HCT116 (cell line): ENCODE results near the gene TLR8. TPM values are rescaled to one million over a fixed set of nuclear protein-coding genes. Genes with fewer than 3 reads are reported as not detected.

Source experiments
- ATAC-seq: fragments of 200-7000 bp; cut with Tn5 transposase; 2 replicates; pipeline ENCODE4 v1.9.1; 2020; ENCODE audit warnings: mild to moderate bottlenecking, moderate library complexity
- BruUV-seq: library from RNA; stranded (reverse); fragments of 400-500 nt; replicated peaks from 2 replicates; lab custom pipeline; 2021; lab: Mats Ljungman, UMichigan
- CTCF ChIA-PET: fragments of 300-600 bp; sonication (Branson Sonifier 250); formaldehyde crosslinking; loops from one replicate; lab custom pipeline; 2021; ENCODE audit warnings: antibody characterized with exemption; lab: Charles Lee
- POLR2A ChIA-PET: fragments of 300-600, 350-600 bp; sonication (Branson Sonifier 250); formaldehyde crosslinking; loops from one replicate; lab custom pipeline; 2021; ENCODE audit warnings: antibody characterized with exemption; lab: Charles Lee
- RAD21 ChIA-PET, 2 experiments: fragments of 300-600 bp; sonication (Branson Sonifier 250); formaldehyde crosslinking; loops; one replicate each; lab custom pipeline; 2023; ENCODE audit warnings: low total read pairs in 2 of 2; ENCODE audit not compliant: uncharacterized antibody in 2 of 2, unreplicated experiment in 2 of 2, low non-redundant PET in 1 of 2; lab: Charles Lee
- DNase-seq: peaks from one replicate; pipeline ENCODE4 v3.0.0-alpha.2; 2010; ENCODE audit warnings: low read depth, low spot score
- H2AFZ ChIP-seq: fragments of 200-600 bp; shearing (Covaris generic), sonication (generic); 2 replicates; pipeline ENCODE4 v1.6.1; 2017; ENCODE audit warnings: low read depth, mixed run types, mixed read lengths, antibody characterized with exemption, low read length; ENCODE audit not compliant: poor library complexity, severe bottlenecking
- H3K27ac ChIP-seq: 2 replicates; pipeline ENCODE4 v1.5.1; 2012; ENCODE audit warnings: low read depth, low read length
- H3K27me3 ChIP-seq: fragments of 200-600 bp; sonication (generic); 2 replicates; pipeline ENCODE4 v1.6.1; 2016; ENCODE audit warnings: mixed run types, low read length, mixed read lengths; ENCODE audit not compliant: insufficient read depth
- H3K36me3 ChIP-seq, 2 experiments: fragments of 200-500 bp in 1 of 2; fragments of 200-600 bp in 1 of 2; sonication (Bioruptor generic) in 1 of 2; sonication (generic) in 1 of 2; 2 replicates each; pipeline versions ENCODE4 v1.5.1 to v1.6.1; 2014 to 2016; ENCODE audit warnings: low read length in 2 of 2, inconsistent platforms in 1 of 2, mixed read lengths in 1 of 2, mixed run types in 1 of 2; ENCODE audit not compliant: insufficient read depth in 2 of 2, control insufficient read depth in 1 of 2
- H3K4me1 ChIP-seq, 2 experiments: fragments of 200-600 bp in 1 of 2; sonication (generic) in 1 of 2; 2 replicates each; pipeline versions ENCODE4 v1.5.1 to v1.6.1; 2012 to 2017; ENCODE audit warnings: low read length in 2 of 2, inconsistent platforms in 1 of 2, mild to moderate bottlenecking in 1 of 2, mixed read lengths in 1 of 2, mixed run types in 1 of 2, moderate library complexity in 1 of 2; ENCODE audit not compliant: insufficient read depth in 2 of 2, control insufficient read depth in 1 of 2
- H3K4me2 ChIP-seq: fragments of 200-600 bp; sonication (generic); 2 replicates; pipeline ENCODE4 v1.6.1; 2017; ENCODE audit warnings: mixed run types, low read length, mixed read lengths
- H3K4me3 ChIP-seq, 2 experiments: fragments of 200-600 bp in 1 of 2; sonication (generic) in 1 of 2; replicated peaks in 1 of 2; 2 replicates each; pipeline ENCODE4 v1.5.1; 2011 to 2016; ENCODE audit warnings: low read length in 2 of 2, control low read depth in 1 of 2, low read depth in 1 of 2, mild to moderate bottlenecking in 1 of 2, mixed read lengths in 1 of 2, mixed run types in 1 of 2
- H3K79me2 ChIP-seq: fragments of 200-600 bp; sonication (generic); 2 replicates; pipeline ENCODE4 v1.6.1; 2017; ENCODE audit warnings: mild to moderate bottlenecking, mixed run types, low read length, moderate library complexity, mixed read lengths; ENCODE audit not compliant: insufficient read depth
- H3K9ac ChIP-seq: fragments of 200-600 bp; sonication (generic); 2 replicates; pipeline ENCODE4 v1.6.1; 2016; ENCODE audit warnings: low read length, mixed read lengths
- H3K9me2 ChIP-seq: fragments of 200-600 bp; sonication (generic), shearing (Covaris generic); 2 replicates; pipeline ENCODE4 v1.6.1; 2017; ENCODE audit warnings: mixed run types, mild to moderate bottlenecking, moderate library complexity; ENCODE audit not compliant: insufficient read depth
- H3K9me3 ChIP-seq, 2 experiments: fragments of 200-500 bp in 1 of 2; fragments of 200-600 bp in 1 of 2; sonication (Bioruptor generic) in 1 of 2; sonication (generic) in 1 of 2; 2 replicates each; pipeline ENCODE4 v1.6.1; 2014 to 2017; ENCODE audit warnings: low read length in 2 of 2, mixed read lengths in 2 of 2, inconsistent platforms in 1 of 2, low read depth in 1 of 2, mild to moderate bottlenecking in 1 of 2, mixed run types in 1 of 2, moderate library complexity in 1 of 2; ENCODE audit not compliant: control insufficient read depth in 1 of 2, insufficient read depth in 1 of 2
- H4K20me1 ChIP-seq: fragments of 200-600 bp; sonication (generic), shearing (Covaris generic); 2 replicates; pipeline ENCODE4 v1.6.1; 2017; ENCODE audit warnings: mixed run types, mild to moderate bottlenecking, moderate library complexity; ENCODE audit not compliant: insufficient read depth
- CBX3 ChIP-seq: IDR thresholded peaks from 2 replicates; pipeline ENCODE4 v1.6.1; 2012; ENCODE audit warnings: low read depth
- EGR1 ChIP-seq: IDR thresholded peaks from 2 replicates; pipeline ENCODE4 v1.6.1; 2012; ENCODE audit warnings: low read depth
- JUND ChIP-seq: IDR thresholded peaks from 2 replicates; pipeline ENCODE4 v1.6.1; 2012
- POLR2A ChIP-seq: IDR thresholded peaks from 2 replicates; pipeline ENCODE4 v1.7.0; 2011; ENCODE audit warnings: borderline replicate concordance; ENCODE audit not compliant: insufficient read depth, insufficient read length; ENCODE audit errors: extremely low read depth
- POLR2AphosphoS5 ChIP-seq: IDR thresholded peaks from 2 replicates; pipeline ENCODE4 v1.6.1; 2011; ENCODE audit warnings: mild to moderate bottlenecking, low read depth, low read length, moderate library complexity
- SIN3A ChIP-seq: IDR thresholded peaks from 2 replicates; pipeline ENCODE4 v1.6.1; 2012; ENCODE audit warnings: low read depth
- SP1 ChIP-seq: IDR thresholded peaks from 2 replicates; pipeline ENCODE4 v1.6.1; 2012; ENCODE audit warnings: low read depth
- SRF ChIP-seq: IDR thresholded peaks from 2 replicates; pipeline ENCODE4 v1.6.1; 2012; ENCODE audit warnings: low read depth
- YY1 ChIP-seq: IDR thresholded peaks from 2 replicates; pipeline ENCODE4 v1.6.1; 2011; ENCODE audit warnings: low read length, low read depth, moderate library complexity, mild to moderate bottlenecking; ENCODE audit not compliant: insufficient replicate concordance; ENCODE audit errors: extremely low read depth
- ZFX ChIP-seq: fragments of 450-650 bp; IDR thresholded peaks from 2 replicates; pipeline ENCODE4 v1.6.1; 2017
- intact Hi-C: fragments of 100-400 bp; cut with micrococcal nuclease; formaldehyde crosslinking; loops from 2 replicates; pipeline ENCODE4 v1.10.0; 2022
- total RNA-seq: library from RNA; stranded (reverse); gene quantifications from one replicate; pipeline ENCODE4 v1.2.1, GENCODE V29; 2021; ENCODE audit not compliant: unreplicated experiment
- TF ChIP-seq, protein P1 (sequence below): IDR thresholded peaks from 2 replicates; pipeline ENCODE4 v1.6.1; 2012

TLR8 gene
- total RNA-seq, 1 experiment from 2014 or later, result not detected

DNA sequence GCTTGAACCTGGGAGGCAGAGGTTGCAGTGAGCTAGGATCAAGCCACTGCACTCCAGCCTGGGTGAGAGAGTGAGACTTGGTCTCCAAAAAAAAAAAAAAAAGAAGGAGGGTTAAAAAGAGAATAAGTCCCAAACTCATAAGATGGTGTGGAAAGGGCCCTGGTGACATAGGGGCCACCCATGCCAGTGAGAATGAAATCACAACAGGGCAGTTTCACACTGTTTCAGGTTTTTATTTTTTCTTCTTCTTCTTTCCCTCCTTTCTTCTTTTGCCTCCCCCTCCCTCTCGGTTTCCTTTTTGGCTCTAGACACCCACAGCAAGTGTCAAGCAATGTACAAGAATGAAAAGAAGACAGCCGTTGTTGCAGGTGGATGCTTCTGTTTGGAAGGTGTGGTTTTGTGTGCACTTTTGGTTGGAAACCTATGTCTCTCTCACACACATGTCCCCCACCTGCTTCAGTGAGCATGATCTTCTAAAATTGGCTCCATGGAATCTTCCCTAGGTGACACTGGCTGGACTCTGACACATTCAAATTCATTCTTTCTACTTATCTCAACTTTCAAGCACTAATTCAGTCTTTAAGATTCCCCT, 14.4 kb upstream of the TLR8 start:
- Histone ChIP-seq H3K4me2 (no peak overlapping the region), H3K36me3 (no peaks in the 10 kb centered on the region), H3K79me2 (no peaks in the 10 kb centered on the region), H2AFZ (no peak overlapping the region), H4K20me1 (no peaks in the 10 kb centered on the region), H3K4me3 (no peak overlapping the region), H3K9ac (no peak overlapping the region), H3K4me1 (no peaks in the 10 kb centered on the region), H3K27ac (no peak overlapping the region)
- ATAC-seq (no peak), DNase-seq (no peak)
- RAD21 ChIA-PET, result no interaction called here
- BruUV-seq, result no TSS peak
- POLR2A ChIA-PET, result no interaction called here
- intact Hi-C loops, result no loop called here
- TF ChIP-seq EGR1, result no peak
- TF ChIP-seq, protein P1, sequence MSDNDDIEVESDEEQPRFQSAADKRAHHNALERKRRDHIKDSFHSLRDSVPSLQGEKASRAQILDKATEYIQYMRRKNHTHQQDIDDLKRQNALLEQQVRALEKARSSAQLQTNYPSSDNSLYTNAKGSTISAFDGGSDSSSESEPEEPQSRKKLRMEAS, result no peak
- TF ChIP-seq SP1, result no peak
- TF ChIP-seq SIN3A, result no peak
- no peak for TF ChIP-seq POLR2AphosphoS5
- no peak for TF ChIP-seq JUND
- no peak for TF ChIP-seq YY1
- no peak for TF ChIP-seq CBX3
- no peak for TF ChIP-seq SRF
- no peak for TF ChIP-seq POLR2A
- TF ChIP-seq ZFX, result no peak
- TF ChIP-seq, all 23 proteins: peak for 0
- Histone ChIP-seq H3K27me3 (no peaks in the 10 kb centered on the region), H3K9me3 (no peaks in the 10 kb centered on the region), H3K9me2 (no peaks in the 10 kb centered on the region)
- CTCF ChIA-PET, result interaction anchor here (0.7 kb wide), 1 partner anchor 428 kb away, joined by 3 read pairs; no protein-coding TSS in a partner anchor

DNA sequence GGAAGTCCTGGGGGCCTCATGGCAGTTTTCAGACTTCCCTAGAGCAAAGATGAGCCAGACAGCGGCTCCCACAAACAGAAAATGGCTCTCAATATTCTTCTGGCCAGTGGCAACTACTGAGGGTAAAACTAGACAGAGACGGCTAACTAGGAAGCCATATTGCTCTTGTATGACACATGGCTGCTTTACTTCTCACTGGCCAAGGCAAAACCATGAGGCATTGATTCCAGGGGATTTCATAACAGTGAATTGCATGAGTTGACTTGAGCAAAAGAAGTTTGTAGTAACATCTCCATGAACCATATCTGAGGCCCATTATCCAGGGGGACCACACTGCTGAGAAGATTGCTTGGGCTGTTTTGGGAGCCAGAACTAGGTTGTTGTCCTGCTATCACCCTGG, 13.7 kb upstream of the TLR8 start:
- ChIA-PET RAD21 (no interaction called here), CTCF (no interaction called here), POLR2A (no interaction called here)
- Histone ChIP-seq H3K79me2 (no peaks in the 10 kb centered on the region), H3K4me2 (no peak overlapping the region), H4K20me1 (no peaks in the 10 kb centered on the region), H3K27me3 (no peaks in the 10 kb centered on the region), H3K9ac (no peak overlapping the region), H3K9me2 (no peaks in the 10 kb centered on the region), H3K36me3 (no peaks in the 10 kb centered on the region), H3K27ac (no peak overlapping the region), H3K4me3 (no peak overlapping the region), H3K4me1 (no peaks in the 10 kb centered on the region), H2AFZ (no peak overlapping the region), H3K9me3 (no peaks in the 10 kb centered on the region)
- BruUV-seq, result no TSS peak
- no peak for TF ChIP-seq EGR1
- intact Hi-C loops, result no loop called here
- DNase-seq (no peak), ATAC-seq (no peak)
